EL (cell line): ENCODE results near the gene IPP.
"Not testable (repeated sequence)": the region's sequence is repeated elsewhere in the genome, so short reads cannot be mapped to it uniquely, and the experiment has no call there.

Experiments
- DNase-seq: peaks from one replicate; pipeline ENCODE4 v3.0.0-alpha.2; 2016

The IPP gene

GRCh38 chr1:45739137-45739536 lies 11.3 kb downstream of the IPP start:
- no peak for DNase-seq

- no peak for DNase-seq
These were observed 19.6 kb downstream of the IPP start for GRCh38 chr1:45730780-45731319.

- no peak for DNase-seq
These were observed 20.2 kb downstream of the IPP start for GRCh38 chr1:45730075-45730779.

GRCh38 chr1:45726007-45726406 lies 24.4 kb downstream of the IPP start:
- not testable (repeated sequence) for DNase-seq

- DNase-seq = peak; percentile 25
These were observed 27.1 kb downstream of the IPP start for GRCh38 chr1:45723248-45723930.

- peak; percentile 45 for DNase-seq
These were observed 27.6 kb downstream of the IPP start for GRCh38 chr1:45722809-45723208.

- peak; percentile 66 for DNase-seq
These were observed 29.2 kb downstream of the IPP start for GRCh38 chr1:45721207-45721606.

- DNase-seq = no peak
These were observed 32.2 kb downstream of the IPP start for GRCh38 chr1:45718289-45718688.

GRCh38 chr1:45717386-45717785 lies 33.1 kb downstream of the IPP start:
- DNase-seq = peak; percentile 44

GRCh38 chr1:45716700-45717099 lies 33.8 kb downstream of the IPP start:
- no peak for DNase-seq

- DNase-seq = no peak
These were observed 36.7 kb downstream of the IPP start for GRCh38 chr1:45713711-45714110.

GRCh38 chr1:45704637-45705036 lies 45.8 kb downstream of the IPP start:
- no peak for DNase-seq

- no peak for DNase-seq
These were observed 55.6 kb downstream of the IPP start for GRCh38 chr1:45694823-45695222.

GRCh38 chr1:45693811-45694210 lies 56.6 kb downstream of the IPP start:
- not testable (repeated sequence) for DNase-seq

GRCh38 chr1:45687754-45688740 lies 62.4 kb downstream of the IPP start, which contains the start of gene TMEM69:
Gene TMEM69, plus strand, starts transcription at chr1:45688181. Its CDS starts 2,888 bp downstream, at chr1:45691069.
- peak; percentile 89 for DNase-seq

GRCh38 chr1:45687014-45687753 lies 63.3 kb downstream of the IPP start:
- peak; percentile 99 for DNase-seq

- DNase-seq = peak; percentile 97
These were observed 64.0 kb downstream of the IPP start, which contains the start of gene GPBP1L1 for GRCh38 chr1:45686288-45687013. Gene GPBP1L1, minus strand, starts transcription at chr1:45686533. Its CDS starts 27,446 bp downstream, at chr1:45659087.

GRCh38 chr1:45686015-45686287 lies 64.5 kb downstream of the IPP start:
- DNase-seq = peak; percentile 38

- peak; percentile 22 for DNase-seq
These were observed 65.0 kb downstream of the IPP start for GRCh38 chr1:45685308-45686014.

- no peak for DNase-seq
These were observed 66.1 kb downstream of the IPP start for GRCh38 chr1:45684402-45684801.

- DNase-seq = no peak
These were observed 67.5 kb downstream of the IPP start for GRCh38 chr1:45682942-45683341.
